GM18861 (cell line): ENCODE data around the gene CHKB.
A peak's percentile ranks its signal among the peaks of the same experiment; 100 is the strongest.

Experiments used
- ATAC-seq: cut with Tn5 transposase; IDR thresholded peaks from one replicate; pipeline ENCODE4 v1.9.1; 2021; ENCODE audit not compliant: unreplicated experiment

The CHKB gene

GRCh38 chr22:50576070-50576469 lies 6.6 kb downstream of the CHKB start:
- ATAC-seq = no peak

GRCh38 chr22:50575426-50575941 lies 7.2 kb downstream of the CHKB start:
- no peak for ATAC-seq

GRCh38 chr22:50574383-50574755 lies 8.3 kb downstream of the CHKB start:
- no peak for ATAC-seq

- no peak for ATAC-seq
These were observed 8.9 kb downstream of the CHKB start for GRCh38 chr22:50573491-50574382.

- ATAC-seq = no peak
These were observed 9.7 kb downstream of the CHKB start for GRCh38 chr22:50572965-50573364.

GRCh38 chr22:50571264-50572175 lies 11.1 kb downstream of the CHKB start:
- ATAC-seq = no peak

- ATAC-seq = no peak
These were observed 11.8 kb downstream of the CHKB start for GRCh38 chr22:50570861-50571260.

- ATAC-seq = no peak
These were observed 12.6 kb downstream of the CHKB start for GRCh38 chr22:50569896-50570535.

- no peak for ATAC-seq
These were observed 13.6 kb downstream of the CHKB start for GRCh38 chr22:50569041-50569459.

GRCh38 chr22:50568626-50569025 lies 14.0 kb downstream of the CHKB start:
- ATAC-seq = no peak

GRCh38 chr22:50567721-50568252 lies 14.9 kb downstream of the CHKB start:
- no peak for ATAC-seq

- ATAC-seq = no peak
These were observed 18.4 kb downstream of the CHKB start for GRCh38 chr22:50564289-50564688.

GRCh38 chr22:50563413-50564160 lies 19.1 kb downstream of the CHKB start:
- ATAC-seq = no peak

- ATAC-seq = peak; percentile 73
These were observed 19.9 kb downstream of the CHKB start, which contains the start of gene SYCE3 for GRCh38 chr22:50562523-50563412. TSS of gene SYCE3 (minus strand) at chr22:50562919. CDS start at chr22:50556405, 6,514 bp downstream.

GRCh38 chr22:50561401-50562358 lies 21.0 kb downstream of the CHKB start:
- ATAC-seq = no peak

GRCh38 chr22:50560034-50560433 lies 22.6 kb downstream of the CHKB start:
- no peak for ATAC-seq

- no peak for ATAC-seq
These were observed 25.9 kb downstream of the CHKB start for GRCh38 chr22:50556703-50557102.

GRCh38 chr22:50553310-50553709 lies 29.3 kb downstream of the CHKB start:
- no peak for ATAC-seq
